Urinary bladder (tissue), 4 donors: ENCODE measurements around the gene PER1. TPM values are rescaled to one million over a fixed set of nuclear protein-coding genes. Genes with fewer than 3 reads are reported as not detected.
"Not testable (repeated sequence)": the region's sequence is repeated elsewhere in the genome, so short reads cannot be mapped to it uniquely, and the experiment has no call there.

ENCODE experiments used
- DNase-seq: peaks from one replicate; pipeline ENCODE4 v3.0.0-alpha.2; 2015; ENCODE audit errors: extremely low spot score
- H3K27ac ChIP-seq: one replicate; pipeline ENCODE4 v1.5.1; 2013; ENCODE audit warnings: low read depth, mild to moderate bottlenecking, moderate library complexity
- H3K36me3 ChIP-seq: one replicate; pipeline ENCODE4 v1.6.1; 2013; ENCODE audit warnings: mild to moderate bottlenecking, moderate library complexity; ENCODE audit not compliant: insufficient read depth
- H3K4me1 ChIP-seq: one replicate; pipeline ENCODE4 v1.6.1; 2013; ENCODE audit warnings: mild to moderate bottlenecking, moderate library complexity; ENCODE audit not compliant: insufficient read depth
- H3K4me3 ChIP-seq: one replicate; pipeline ENCODE4 v1.5.1; 2013; ENCODE audit warnings: low read depth, low read length
- WGBS: extraction: QIAGEN DNeasy Blood & Tissue Kit; methylation state at CpG from one replicate; pipeline ENCODE4 v1.1.7; 2013; 5-methylcytosine and 5-hydroxymethylcytosine counted together
- polyA plus RNA-seq: library from polyadenylated mRNA; stranded (reverse); fragments of 200-250 nt; gene quantifications from one replicate; pipeline ENCODE4 v1.2.3, GENCODE V29; 2013
- total RNA-seq: library from RNA; depleted of rRNA; stranded (reverse); fragments of >200 nt; gene quantifications from one replicate; pipeline ENCODE4 v1.2.3, GENCODE V29; 2014
- donor health status: healthy with polysubstance abuse.
- donor health status: healthy.

The PER1 gene
- total and polyA plus RNA-seq, 2 donors: 29.9 to 183 TPM

GRCh38 chr17:8185582-8186445 lies 33.6 kb upstream of the PER1 start:
- Histone ChIP-seq H3K4me3 (peak overlapping the region; percentile 56), H3K4me1 (no peaks in the 10 kb centered on the region), H3K27ac (peak overlapping the region; percentile 85), H3K36me3 (no peaks in the 10 kb centered on the region)
- no peak for DNase-seq
- under 1% methylated on average over 44 of the region's 44 CpGs for WGBS

- no peak for DNase-seq
- no peaks in the 10 kb centered on the region for H3K36me3 ChIP-seq
- no peak overlapping the region for H3K4me3 ChIP-seq
- H3K4me1 ChIP-seq: no peaks in the 10 kb centered on the region
- no peak overlapping the region for H3K27ac ChIP-seq
- 68% methylated on average over 19 of the region's 19 CpGs for WGBS
These were observed 25.0 kb upstream of the PER1 start for GRCh38 chr17:8176998-8177731.

GRCh38 chr17:8176197-8176940 lies 24.2 kb upstream of the PER1 start, which contains the start of gene TMEM107:
TMEM107 (minus strand) TSS chr17:8176380; CDS start chr17:8176286, 94 bp downstream.
- Histone ChIP-seq H3K27ac (no peak within 1 kb of the TSS), H3K4me1 (no peaks in the 10 kb centered on the region), H3K36me3 (no peaks in the 10 kb centered on the region), H3K4me3 (peak within 1 kb of the TSS; percentile 57)
- 1% methylated on average over 56 of the region's 56 CpGs for WGBS
- DNase-seq: no peak

- DNase-seq: no peak
- no peaks in the 10 kb centered on the region for H3K4me1 ChIP-seq
- no peak overlapping the region for H3K27ac ChIP-seq
- H3K36me3 ChIP-seq: no peaks in the 10 kb centered on the region
- WGBS: 13% methylated on average over 11 of the region's 11 CpGs
- peak overlapping the region; percentile 57 for H3K4me3 ChIP-seq
These were observed 23.6 kb upstream of the PER1 start for GRCh38 chr17:8175795-8176196.

GRCh38 chr17:8173871-8174322 lies 21.7 kb upstream of the PER1 start:
- DNase-seq: no peak
- Histone ChIP-seq H3K27ac (no peak overlapping the region), H3K36me3 (no peaks in the 10 kb centered on the region), H3K4me3 (peak overlapping the region; percentile 11), H3K4me1 (no peaks in the 10 kb centered on the region)
- WGBS: 4% methylated on average over 14 of the region's 14 CpGs

GRCh38 chr17:8173056-8173870 lies 21.1 kb upstream of the PER1 start:
- Histone ChIP-seq H3K36me3 (no peaks in the 10 kb centered on the region), H3K27ac (no peak overlapping the region), H3K4me1 (no peaks in the 10 kb centered on the region), H3K4me3 (peak overlapping the region; percentile 26)
- DNase-seq: peak; percentile 94
- WGBS: under 1% methylated on average over 23 of the region's 23 CpGs

GRCh38 chr17:8170186-8170585 lies 18.0 kb upstream of the PER1 start:
- not testable (repeated sequence) for DNase-seq, H3K4me1 ChIP-seq, H3K4me3 ChIP-seq, H3K27ac ChIP-seq, H3K36me3 ChIP-seq
- 88% methylated on average over 19 of the region's 19 CpGs for WGBS

- no peak for DNase-seq
- Histone ChIP-seq H3K27ac (no peak overlapping the region), H3K4me3 (no peak overlapping the region), H3K36me3 (no peaks in the 10 kb centered on the region), H3K4me1 (no peaks in the 10 kb centered on the region)
- WGBS: 75% methylated on average over 3 of the region's 3 CpGs
These were observed 15.3 kb upstream of the PER1 start for GRCh38 chr17:8167526-8167925.

- H3K4me1 ChIP-seq: no peaks in the 10 kb centered on the region
- H3K36me3 ChIP-seq: no peaks in the 10 kb centered on the region
- DNase-seq: no peak
- 90% methylated on average over 6 of the region's 6 CpGs for WGBS
- H3K4me3 ChIP-seq: no peak overlapping the region
- no peak overlapping the region for H3K27ac ChIP-seq
These were observed 14.5 kb upstream of the PER1 start for GRCh38 chr17:8166731-8167130.

- WGBS: 65% methylated on average over 6 of the region's 6 CpGs
- DNase-seq: no peak
- Histone ChIP-seq H3K27ac (no peak overlapping the region), H3K36me3 (peaks cover 3% of the 10 kb centered on the region), H3K4me3 (no peak overlapping the region), H3K4me1 (no peaks in the 10 kb centered on the region)
These were observed 12.6 kb upstream of the PER1 start for GRCh38 chr17:8164815-8165131.

GRCh38 chr17:8163978-8164814 lies 12.0 kb upstream of the PER1 start:
- Histone ChIP-seq H3K4me3 (no peak overlapping the region), H3K27ac (peak overlapping the region; percentile 99), H3K4me1 (no peaks in the 10 kb centered on the region), H3K36me3 (peaks cover 7% of the 10 kb centered on the region)
- WGBS: 28% methylated on average over 13 of the region's 13 CpGs
- DNase-seq: no peak
